ENCODE measurements around the gene NPTX1.

NPTX1 gene

DNA sequence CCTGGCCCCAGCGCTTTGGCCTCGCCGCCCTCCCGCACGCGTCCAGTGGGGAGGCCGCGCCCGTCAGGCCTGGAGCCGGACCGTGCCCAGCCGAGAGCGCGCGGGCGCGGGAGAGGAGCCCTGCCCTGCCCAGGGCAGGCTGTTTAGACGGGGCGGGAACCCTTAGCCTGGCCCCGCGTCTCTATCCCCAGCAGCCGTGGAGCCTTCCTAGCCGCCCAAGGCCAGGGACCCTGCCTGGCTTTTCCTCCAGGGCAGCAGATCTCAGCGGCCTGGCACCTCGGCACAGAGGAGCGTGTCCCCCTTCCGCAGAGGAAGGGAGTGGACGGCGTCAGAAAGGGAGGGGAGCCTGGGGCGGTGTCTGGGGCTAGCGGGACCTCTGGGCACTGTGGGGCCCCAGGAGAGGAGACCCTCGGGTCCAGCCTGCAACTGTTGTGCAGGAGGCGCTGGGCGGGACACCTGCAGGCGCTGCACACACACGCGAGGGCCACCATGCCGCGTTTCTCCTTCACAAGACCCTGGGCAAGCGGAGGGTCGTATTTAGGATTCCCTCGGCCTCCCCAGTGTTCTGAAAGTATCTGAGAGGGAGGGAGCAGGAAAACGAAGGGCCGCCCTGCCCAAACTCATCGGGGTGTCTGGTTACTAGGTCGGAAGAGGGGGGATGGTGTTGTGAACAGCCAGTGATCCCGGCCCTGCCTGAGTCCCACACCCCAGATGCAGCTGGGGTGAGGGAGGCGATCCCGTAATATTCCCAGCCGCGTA is 2.3 kb upstream of the NPTX1 start:
- no peak for FAIRE-seq

DNA sequence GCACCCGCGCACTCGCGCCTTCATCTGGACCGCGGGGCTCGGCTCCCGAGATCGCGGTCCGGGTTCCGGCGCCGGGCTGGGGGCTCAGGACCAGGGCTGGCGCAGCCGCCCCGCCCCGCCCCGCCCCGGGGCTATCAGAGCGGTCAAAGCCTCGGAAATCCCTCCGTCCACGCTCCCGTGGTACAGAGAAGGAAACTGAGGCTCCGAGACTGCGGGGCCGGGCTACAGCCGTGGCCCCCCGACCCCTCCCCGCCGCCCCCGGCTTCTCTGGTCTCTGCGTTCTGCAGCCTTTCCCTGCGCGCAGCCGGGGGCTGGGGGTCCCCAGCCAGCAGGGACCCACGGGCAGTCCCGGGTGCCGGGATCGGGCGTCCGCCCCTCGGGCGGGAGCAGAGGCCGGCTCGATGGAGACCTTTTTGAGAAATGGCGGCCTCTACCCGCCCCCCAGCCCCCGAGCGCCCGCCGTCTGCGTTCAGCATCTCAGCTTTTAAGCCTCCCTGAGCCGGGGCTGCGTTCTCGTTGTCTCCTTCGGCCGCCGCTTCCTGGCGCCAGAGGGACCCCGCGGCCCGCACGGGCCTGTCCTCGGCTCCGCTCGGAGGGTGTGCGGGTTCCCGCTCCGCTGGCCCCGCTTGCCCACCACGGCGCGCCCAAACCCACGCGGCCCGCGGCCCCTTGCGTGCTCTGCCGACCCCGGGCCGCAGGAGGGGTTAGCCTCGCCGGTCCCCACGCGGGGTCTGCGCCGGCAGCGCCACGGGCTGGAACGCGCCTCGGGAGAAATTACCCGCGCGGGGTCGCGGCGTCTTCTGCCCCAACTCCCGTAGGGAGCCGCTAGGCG is 1.5 kb upstream of the NPTX1 start:
- FAIRE-seq: no peak

DNA sequence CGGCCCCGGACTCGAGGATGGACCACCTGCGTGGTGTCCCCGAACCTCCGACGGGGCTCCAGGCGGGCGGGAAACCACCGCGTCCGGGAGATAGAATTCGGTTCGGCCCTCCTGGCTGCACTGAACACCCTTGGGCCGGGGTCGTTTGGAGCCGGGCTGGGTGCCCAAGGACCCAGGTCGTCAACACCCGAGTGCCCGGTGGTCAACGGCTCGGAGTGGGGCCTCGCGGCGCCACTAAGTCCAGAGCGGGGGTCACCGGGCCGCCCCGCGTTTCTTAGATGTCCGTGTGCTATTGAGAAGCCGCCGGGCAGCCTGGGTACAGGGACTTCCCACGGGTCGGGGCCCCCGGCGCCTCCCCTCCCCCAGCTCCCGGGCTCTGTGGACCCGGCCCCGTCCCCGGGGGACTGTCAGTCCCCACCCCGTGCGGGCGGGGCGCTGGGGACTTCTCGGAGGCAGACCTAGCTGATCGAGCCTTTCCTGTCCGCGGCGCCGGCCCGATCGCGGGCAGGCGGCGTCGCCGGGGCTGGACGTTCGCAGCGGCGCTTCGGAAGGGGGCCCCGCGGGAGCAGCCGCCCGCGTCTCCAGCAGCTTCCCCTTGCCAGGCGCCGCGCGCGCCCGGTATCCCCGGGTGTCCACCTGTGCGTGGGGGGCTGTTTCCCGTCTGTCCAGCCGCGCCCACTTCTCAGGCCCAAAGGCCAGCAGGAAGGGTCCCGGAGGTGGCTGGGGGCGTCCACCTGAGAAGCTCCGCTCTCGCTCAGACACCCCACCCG is 655 bp upstream of the NPTX1 start:
- no peak for FAIRE-seq

DNA sequence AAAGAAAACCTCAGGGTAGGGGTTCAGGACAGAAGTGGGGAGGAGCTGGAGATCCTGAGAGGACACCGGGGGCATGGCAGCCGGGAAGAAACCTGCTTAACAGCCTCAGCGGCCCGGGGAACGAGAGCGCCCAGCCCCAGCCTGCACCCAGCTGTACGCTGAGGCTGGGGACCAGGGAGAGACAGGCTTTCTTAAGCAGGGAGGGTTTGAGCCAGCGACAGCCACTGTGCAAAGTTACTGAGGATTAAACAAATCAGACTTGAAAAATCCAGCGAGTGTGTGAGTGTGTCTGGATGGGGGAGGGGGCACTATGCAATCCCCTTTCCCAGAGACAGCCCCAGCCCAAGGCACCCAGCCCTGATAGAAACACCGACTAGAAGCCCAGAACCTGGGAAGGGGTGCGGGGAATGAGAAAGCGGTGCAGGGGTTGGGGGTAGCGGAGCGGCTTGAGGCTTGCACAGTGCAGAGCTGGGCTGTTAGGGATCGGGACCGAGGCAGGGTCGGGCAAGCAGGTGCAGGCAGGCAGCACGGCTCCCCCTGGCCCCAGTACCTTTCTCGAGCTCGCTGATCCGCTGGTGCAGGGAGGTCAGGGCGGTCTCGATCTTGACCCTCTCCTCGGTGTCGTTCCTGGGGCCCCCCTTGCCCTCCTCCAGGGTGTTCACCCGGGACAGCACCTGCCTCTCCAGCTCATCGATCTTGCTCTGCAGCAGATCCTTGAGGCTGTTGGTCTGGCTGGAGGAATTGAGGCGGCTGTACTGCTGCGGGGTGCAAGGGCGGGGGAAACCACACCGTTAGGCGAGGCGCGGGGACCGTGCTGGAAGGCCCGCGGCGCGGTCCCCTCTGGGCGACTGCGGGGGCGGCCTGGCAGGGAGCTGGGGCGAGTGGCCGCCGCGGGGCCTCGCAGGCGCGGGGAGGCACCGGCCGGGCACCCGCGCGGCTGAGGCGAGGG is 1.2 kb downstream of the NPTX1 start:
- no peak for FAIRE-seq

DNA sequence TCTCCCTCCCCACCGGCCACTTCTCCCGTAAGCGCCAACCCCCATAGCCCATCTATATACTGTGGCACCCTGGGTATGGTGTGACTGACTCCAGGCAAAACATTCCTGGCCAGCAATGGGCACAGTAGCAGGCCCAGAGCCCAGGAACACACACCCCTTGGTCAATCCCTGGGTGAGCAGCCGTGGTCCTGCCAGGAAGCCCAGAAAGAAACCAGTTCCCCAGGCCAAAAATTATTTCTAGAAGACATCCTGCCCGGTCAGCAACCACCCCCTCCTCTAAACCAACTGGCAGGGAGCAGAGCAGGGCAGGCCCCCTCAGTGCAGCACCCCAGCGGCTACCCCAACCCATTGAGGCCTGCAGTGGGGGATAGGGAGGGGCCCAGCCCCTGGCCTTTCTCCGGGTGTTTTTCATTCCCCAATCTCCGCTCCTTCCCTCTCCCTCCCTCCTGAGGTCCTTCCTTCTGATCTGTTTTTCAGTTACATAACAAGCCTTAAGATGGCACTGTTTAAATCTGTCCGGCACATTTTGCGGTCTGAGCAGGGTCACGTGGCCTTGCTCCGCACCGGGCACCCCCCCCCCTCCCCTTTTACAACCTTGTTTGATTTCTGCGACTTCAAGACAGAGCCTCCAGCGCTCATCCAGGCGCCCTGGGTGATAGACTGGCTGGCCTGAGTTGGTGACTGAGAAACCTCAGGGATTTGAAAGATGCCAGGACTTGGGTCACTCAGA is 2.0 kb downstream of the NPTX1 start:
- no peak for FAIRE-seq

DNA sequence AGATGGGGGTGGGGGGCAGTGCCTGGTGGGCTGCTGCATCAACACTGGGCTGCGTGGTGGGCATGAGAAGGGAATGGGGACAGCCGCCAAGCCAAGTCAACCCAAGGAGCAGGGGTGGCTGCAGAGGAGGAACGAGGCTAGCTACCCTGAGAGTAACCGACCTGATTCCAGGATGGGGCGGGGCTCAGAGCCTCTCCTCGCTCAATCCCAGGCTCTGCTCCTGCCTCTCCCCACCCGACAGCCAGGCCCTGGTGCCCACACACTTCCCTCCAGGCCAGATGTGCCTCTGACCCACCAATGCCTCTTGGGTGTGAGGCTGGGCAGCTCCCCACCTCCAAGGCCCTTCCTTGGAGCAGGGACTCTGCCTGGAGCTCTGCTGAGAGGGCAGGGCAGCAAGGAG is 2.7 kb downstream of the NPTX1 start:
- no peak for FAIRE-seq

DNA sequence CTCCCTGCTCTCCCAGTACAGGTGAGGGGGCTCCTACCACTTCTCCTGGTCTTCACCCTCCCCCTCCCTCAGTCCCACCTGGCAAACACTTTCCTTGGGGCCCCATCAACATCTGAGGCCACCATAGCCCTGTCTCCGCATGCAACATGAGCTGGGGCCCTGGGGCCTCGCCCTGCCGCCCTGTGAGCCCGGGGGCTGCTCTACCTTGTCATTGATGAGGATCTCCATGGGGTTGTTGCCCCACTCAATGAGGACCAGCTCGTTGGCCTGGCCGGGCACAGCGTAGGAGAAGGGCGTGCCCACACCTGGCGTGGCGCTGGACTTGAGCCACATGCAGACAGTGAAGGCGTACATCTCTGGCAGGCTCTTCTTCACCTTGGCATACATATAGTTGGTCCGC is 3.4 kb downstream of the NPTX1 start:
- FAIRE-seq: no peak

DNA sequence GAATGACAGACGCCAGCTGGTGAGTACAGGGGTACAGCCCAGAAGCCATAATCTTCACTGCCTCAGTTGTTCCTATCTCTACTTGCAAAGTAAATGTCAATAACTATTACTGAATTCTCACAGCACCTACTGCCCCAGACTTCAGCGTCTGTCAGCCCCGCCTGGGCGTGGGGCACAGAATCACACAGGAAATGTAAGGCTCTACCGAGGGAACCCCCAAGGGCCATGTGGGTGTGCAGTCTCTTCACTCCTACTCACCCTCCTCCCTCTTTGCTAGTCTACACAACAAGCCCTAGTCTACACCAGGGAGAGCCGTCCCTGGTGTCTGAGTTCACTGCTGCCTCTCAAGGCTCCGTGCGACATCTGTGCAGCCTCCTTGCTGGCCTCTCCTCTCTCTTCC is 4.5 kb downstream of the NPTX1 start:
- FAIRE-seq: no peak

DNA sequence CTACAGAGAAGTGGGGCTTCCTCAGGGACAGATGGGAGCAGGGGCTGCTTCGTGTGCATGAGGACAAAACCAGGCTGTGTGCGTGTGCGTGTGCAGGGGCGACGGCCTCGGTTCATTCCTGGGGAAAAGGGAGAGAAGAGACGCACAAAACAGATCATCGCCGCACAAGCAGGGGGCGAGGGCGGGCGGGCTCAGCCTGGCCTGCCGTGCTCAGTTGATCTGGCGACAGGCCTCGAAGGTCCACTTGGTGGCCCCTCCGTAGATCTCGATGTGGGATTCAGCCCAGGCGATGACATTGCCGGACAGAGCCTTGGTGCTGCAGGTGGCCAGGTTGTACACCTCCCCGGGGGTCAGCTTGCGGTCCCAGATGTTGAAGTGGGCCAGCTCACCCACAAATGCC is 5.8 kb downstream of the NPTX1 start:
- FAIRE-seq: no peak

DNA sequence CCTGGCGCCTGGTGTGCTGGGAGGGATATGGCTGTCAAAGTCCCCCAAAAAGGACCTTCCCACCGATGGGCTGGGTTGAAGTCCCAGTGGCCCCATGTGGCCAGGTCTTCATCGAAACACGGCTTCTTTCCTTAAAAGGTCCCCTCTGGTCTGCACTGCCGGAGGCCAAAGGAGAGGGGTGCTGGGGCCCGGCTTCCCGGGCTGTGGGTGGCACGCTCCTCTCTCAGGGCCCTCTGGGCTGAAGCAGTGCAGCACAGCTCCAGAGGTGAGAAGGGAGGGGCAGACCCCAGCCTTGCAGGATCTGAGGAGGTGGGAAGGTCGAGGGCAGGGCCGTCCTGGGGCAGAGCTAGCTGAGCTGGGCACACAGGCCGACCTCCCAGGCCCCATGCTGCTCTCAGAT is 6.7 kb downstream of the NPTX1 start:
- no peak for FAIRE-seq

DNA sequence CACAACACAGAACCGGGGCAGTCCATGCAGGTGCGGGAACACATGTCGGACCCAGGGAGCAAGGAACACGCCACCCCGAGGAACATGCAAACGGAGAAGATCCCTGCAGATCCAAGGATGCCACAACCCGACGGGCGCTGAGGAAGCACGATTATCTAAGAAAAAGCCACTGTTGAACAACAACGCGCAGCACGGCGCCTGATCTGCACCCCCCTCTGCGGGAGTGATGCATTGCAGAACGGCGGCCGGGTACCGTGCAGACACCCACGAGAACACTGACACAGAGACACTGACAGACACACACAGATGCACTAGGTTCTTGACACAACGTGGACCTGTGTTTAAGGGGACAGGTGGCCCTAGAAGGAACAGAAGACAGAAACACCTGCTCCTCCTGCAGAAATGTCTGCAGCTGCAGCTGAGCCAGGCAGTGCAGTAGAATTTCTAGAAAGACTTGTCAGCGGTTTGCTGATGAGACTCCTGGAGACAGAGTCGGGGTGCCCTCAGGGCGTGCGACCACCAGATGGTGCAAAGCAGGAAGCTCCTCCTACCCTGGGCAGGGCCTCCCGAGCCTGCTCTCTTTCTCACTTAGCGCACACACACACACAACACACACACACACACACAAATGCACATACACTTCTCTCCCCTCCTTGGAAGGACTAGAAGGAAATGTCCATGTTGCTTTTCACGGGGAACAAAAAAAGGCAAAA is 7.5 kb downstream of the NPTX1 start:
- no peak for FAIRE-seq

DNA sequence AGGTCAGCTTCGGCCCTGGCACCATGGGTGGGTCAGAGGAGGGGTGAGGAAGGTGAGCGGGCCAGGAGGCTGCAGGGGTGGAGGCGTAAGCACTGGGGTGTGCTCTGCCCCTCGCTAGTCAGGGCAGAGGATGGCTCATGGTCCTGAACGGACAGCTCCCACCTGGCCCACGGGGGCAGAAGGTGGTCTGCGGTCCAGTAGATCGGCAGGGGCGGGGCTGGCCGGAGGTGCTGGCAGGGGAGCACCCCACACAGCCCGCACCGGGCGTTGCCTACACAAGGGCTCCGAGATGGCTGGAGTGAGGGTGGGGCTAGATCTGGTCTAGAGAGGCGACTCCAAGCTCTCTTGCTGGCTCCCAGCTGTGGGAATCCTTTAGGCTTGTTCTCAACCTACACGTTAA is 8.2 kb downstream of the NPTX1 start:
- no peak for FAIRE-seq

DNA sequence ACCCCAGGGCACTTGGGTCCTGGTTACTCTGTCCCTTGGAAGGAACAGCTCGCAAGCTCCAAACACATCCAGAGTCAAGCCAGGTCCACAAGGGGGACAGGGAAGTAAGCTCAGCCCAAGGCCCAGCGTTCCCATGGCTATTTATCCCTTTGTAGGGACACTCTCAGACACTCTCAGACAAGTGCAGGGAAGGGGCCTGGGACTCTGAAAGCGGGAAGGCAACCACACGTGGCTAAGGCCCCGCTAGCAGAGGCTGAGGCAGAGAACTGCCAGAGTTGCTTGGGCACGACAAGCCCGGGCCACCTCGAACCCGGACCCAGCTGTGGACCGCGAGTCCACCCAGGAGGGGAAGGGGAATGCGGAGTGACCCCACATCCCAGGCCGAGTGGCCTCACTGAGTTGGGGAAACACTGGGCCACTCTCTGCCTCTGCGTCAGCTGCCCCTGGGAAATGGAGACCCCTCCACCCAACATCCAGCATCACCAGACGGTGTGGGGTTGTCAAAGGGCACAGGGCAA is 10.2 kb downstream of the NPTX1 start:
- FAIRE-seq: no peak

DNA sequence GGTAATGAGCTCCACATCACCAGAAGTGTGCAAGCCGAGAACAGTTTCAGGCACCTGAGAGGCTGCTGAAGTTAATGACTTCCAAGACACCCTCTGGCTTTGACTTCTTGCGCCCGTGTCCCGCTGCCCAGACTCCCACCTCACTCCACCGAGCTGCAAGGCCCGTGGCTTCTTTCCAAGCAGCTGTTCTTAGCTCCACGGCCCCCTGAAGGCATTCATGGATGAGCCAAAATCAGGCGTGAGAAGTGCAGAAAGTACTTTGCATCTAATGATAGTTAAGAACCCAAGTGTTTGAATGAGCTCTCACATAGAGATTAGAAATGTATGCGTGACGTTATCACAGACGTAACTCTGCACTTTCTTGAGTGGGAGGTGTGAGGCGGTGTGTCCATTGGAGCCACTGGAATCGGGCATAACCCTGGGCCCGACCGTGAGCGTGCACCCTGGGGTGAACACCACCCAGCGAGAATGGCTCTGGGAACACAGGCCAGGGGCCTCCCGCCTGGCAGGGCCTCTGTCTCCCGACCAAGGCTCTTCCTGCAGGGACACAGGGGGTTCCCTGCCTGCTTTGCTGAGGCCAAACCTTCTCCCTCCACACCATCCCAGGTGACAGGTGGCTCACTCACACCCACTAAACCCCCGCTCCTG is 11.0 kb downstream of the NPTX1 start:
- no peak for FAIRE-seq

DNA sequence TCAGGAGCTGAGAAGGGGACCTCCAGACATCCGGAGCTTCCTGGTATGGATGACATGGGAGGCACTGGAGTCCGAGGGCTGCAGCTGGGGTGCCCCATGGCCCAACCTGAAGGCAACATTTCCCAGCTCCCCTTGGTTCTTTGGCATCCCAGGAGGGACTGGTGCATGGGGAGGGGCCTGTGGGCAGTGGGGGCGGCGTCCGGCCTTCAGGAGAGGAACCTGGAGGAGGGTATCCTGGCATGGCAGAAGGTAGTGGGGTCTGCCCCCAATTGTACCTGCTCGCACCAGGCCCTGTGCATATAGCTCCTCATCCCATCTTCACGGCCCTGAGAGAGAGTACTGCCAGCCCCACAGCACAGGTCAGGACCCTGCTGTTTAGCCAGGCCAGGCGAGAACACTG is 11.9 kb downstream of the NPTX1 start:
- FAIRE-seq: no peak

DNA sequence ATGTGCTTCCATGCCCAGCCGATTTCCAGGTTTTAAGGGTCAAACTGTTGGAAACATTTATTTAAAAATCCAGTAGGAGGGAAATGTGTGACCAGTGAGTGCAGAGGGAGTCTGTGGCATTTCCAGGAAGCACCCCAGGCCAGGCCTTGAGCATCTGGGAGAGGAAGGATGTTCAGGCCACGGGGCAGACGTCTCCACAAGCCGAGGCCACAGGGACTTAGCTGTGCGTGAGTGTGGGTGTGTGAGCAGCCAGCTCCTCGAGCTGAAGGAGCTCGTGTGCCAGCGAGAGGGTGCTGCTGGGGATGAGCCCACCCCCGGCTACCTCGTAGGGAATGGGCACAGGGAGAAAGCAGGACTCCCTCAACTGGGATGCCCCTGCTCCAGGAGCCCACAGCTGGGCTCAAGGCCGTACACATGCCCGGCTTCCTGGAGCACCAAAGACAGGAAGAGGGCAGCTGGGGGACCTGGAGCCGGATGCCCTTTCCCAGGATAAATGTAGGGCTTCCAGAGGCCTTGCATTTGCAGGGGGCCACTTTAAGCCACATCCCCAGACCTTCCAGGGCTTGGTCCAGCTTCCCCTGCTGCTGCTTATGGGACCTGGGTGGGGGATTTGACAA is 12.5 kb downstream of the NPTX1 start:
- FAIRE-seq: no peak

DNA sequence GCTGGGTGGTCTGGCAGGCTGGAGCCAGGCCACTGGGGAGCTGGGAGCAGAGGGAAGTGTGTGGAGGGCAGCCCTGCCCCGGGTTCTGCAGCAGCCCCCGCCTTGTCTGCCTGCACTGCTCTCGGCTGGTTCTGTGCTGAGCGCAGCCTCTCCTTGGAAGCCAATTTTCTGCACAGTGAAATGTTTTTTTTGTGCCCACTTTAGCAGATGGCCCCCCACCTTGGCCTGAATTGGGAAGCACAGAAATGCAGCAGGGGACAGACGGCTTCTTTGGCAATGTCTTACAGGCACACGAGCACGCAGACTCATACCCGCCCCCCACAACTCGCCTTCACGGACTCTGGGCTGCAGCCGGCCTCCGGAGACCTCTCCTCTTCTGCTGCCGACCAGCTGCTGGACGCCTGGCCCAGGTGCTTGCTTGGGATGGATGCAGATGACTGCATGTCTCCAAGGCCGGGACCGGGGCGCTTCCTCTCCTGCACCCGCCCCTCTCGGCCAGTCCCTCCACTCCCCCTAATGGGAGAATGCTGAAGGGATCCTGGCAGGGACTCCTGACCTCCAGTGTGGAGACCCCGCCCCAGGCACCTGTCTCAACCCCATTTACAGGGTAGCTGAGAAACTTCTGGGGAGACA is 14.8 kb downstream of the NPTX1 start:
- no peak for FAIRE-seq

DNA sequence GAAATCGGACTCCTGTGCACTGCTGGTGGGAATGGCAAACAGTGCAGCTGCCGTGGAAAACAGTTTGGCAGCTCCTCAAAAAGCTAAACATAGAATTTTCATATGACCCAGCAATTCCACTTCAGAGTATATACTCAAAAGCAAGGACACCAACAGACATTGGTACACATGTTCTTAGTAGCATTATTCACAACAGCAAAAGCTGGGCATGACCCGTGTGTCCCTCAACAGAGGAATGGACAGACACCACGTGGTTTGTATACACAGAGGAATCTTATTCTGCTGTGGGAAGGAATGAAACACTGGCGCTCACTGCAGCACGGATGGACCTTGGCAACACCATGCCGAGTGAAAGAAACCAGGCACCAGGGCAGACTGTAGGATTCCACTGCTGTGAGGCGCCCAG is 16.0 kb downstream of the NPTX1 start:
- no peak for FAIRE-seq

DNA sequence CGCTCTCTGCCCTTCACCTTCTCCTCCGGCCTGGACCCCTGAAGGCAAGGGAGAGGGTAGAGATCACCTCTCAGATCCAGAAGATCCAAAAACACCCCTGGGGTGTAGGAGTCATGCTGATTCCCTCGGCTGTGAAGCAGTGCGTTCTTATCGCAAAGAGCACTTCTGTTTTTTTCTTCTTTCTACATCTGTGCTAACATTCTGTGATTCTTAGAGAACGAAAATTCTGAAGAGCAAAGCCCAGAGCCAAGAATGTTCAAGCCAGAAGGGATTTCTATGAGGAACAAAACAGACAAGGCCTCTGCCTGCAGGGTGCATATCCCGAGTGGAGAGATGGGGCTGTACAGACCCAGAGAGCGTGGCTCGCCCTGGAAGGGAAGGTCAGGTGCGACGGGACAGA is 17.2 kb downstream of the NPTX1 start:
- FAIRE-seq: no peak
